GM19452 (cell line): Measurements from ENCODE around the gene GPC5.
"Not testable (repeated sequence)": the region's sequence is repeated elsewhere in the genome, so short reads cannot be mapped to it uniquely, and the experiment has no call there.

Experiments used
- ATAC-seq: cut with Tn5 transposase; IDR thresholded peaks from one replicate; pipeline ENCODE4 v1.9.1; 2021; ENCODE audit not compliant: unreplicated experiment

GPC5 gene

DNA sequence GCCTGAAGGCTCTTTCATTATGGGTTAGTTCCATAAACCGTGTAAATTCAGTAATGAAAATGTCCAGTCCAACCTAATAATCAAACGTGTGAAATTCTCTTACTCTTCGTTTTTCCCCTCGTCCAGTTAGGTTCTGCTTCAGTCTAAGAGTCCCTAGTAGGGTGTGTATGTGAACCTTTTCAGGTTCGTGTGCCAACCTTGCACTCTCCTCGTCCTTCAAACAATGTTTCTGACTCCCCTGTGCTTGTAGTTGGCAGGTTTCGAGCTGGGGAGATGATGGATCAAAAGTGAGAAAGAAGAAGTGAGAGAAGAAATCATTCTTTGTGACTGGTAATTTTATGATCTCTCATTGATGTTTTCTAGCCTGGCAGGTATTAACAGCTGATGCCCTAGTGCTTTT, 366.1 kb downstream of the GPC5 start:
- ATAC-seq = no peak

- no peak for ATAC-seq
Measured at GRCh38 chr13:91767651-91768050, 369.2 kb downstream of the GPC5 start.

- ATAC-seq = no peak
Measured at GRCh38 chr13:91768746-91769145, 370.3 kb downstream of the GPC5 start.

DNA sequence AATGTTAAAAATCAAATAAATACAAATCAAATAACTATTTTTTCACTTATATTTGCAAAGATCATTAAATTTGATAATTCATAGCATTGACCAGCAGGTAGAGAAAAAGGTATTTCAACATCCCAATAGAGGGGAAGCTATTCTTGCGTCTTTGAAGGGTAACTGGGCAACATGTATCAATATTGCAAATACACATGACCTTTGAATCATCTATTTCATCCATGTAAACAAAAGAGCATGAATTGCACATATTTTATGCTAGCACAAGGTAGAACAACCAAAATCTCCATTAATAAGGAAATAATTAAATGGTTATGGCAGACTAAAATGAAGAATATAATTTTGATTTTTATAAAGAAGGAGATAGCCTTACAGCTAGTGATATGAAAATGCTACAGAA, 372.8 kb downstream of the GPC5 start:
- ATAC-seq = no peak

GRCh38 chr13:91773591-91774227, 375.3 kb downstream of the GPC5 start:
- ATAC-seq = no peak

GRCh38 chr13:91774397-91774796, 376.0 kb downstream of the GPC5 start:
- no peak for ATAC-seq

- no peak for ATAC-seq
Measured at GRCh38 chr13:91776611-91777193, 378.3 kb downstream of the GPC5 start.

- ATAC-seq = no peak
Measured at GRCh38 chr13:91778123-91778522, 379.7 kb downstream of the GPC5 start.

- ATAC-seq = not testable (repeated sequence)
Measured at GRCh38 chr13:91781982-91782691, 383.7 kb downstream of the GPC5 start.

GRCh38 chr13:91785431-91786119, 387.2 kb downstream of the GPC5 start:
- ATAC-seq = peak; percentile 73

GRCh38 chr13:91792054-91792453, 393.6 kb downstream of the GPC5 start:
- no peak for ATAC-seq

- no peak for ATAC-seq
Measured at GRCh38 chr13:91797567-91797966, 399.1 kb downstream of the GPC5 start.

GRCh38 chr13:91798338-91798737, 399.9 kb downstream of the GPC5 start:
- not testable (repeated sequence) for ATAC-seq

DNA sequence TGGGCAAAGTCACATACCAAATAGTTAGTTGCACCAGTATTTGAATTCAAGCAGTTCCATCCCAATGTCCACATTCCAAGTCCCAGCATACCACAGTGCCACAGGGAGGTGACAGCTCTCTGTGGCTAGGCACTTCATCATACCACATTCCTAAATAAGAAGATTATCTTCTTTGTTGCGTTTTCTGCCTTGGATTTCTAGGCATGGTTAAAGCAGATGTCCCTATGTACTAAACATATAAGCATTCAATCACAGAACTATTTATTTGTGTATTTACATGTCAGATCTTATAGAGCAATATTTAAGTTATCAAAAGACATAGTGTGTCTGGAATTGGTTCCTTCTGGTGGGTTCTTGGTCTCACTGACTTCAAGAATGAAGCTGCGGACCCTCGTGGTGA, 403.4 kb downstream of the GPC5 start:
- ATAC-seq = not testable (repeated sequence)

GRCh38 chr13:91802957-91803356, 404.5 kb downstream of the GPC5 start:
- no peak for ATAC-seq

DNA sequence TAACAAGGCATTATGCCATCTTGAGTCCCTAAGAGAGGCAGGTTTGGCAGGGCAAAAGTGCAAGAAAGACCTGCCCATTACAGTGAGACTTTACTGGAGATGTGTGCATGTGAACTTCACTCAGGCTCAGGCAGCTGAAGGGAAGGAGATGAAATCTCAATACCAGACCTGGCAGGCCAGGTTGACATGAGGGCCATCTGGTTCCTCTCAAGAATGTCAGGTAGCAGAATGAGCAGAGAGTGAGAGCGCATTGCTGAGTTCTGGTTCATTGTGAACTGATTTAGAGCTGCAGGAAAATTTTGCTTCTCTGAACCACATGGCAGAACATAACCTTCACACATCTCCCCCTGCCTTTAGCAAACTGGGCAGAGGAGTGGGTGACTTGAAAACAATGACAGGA, 406.3 kb downstream of the GPC5 start:
- no peak for ATAC-seq

GRCh38 chr13:91805605-91806004, 407.2 kb downstream of the GPC5 start:
- ATAC-seq = no peak

DNA sequence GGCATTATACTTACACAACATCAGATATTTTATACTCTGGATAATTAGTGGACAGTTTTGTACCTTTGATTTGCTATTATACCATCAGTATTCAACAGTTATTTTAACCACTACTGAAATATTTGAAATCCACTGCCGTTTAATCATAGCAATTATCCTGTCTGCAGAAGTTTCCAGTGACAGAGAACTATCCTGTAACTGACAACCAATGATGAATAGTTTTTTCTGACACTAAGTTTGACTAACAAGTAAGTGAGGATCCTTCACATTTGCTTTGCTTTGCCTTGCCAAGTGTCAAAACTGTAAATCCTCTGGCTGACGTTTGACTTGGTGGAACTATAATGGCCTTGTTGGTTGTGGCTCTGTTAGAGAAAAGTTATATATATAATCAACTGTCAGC, 410.7 kb downstream of the GPC5 start:
- no peak for ATAC-seq

DNA sequence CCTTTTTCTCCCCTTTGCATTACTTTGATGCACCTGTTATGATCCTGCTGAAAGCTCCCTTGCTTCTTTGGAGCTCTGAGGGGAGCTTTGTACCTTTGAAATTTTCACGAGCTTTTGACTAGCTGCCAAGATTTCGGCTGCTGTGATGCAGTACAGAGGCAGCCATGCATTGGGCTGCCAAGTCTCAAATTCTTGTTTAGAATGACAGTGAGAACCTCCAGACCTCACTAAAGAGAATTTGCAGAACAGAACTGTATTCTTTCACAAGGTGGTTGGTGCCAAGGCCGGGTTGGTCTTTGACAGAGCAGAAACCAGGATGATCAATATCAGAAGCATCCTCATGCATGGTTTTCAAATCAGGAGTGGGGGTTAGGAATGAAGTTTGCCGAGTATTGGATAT, 414.8 kb downstream of the GPC5 start:
- no peak for ATAC-seq

DNA sequence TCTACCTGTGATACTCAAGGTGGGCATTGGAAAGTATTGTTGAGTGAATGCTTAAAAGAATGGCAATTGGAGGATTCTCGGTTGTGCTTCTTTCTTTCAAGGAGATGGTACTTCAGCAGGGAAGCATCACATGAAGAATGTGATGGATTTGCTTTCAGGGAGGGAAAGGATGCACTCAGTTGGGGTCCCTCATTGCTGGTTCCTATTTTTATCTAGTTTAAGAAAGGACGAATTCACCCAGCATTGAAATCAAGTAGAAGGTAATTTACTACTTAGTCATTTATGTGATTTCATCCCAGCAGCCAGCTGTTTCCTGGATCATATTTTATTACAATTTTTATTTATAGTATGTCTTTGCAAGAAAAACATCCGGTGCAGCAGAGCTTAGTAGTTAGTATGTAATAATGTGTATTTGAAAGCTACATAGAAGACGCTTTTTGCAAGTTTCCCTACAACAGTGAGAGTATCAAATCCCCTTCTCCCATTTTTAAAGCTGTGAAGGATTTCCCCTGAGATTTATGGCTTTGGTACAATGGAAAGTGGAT, 417.9 kb downstream of the GPC5 start:
- ATAC-seq = no peak

GRCh38 chr13:91817250-91817649, 418.8 kb downstream of the GPC5 start:
- ATAC-seq = no peak

DNA sequence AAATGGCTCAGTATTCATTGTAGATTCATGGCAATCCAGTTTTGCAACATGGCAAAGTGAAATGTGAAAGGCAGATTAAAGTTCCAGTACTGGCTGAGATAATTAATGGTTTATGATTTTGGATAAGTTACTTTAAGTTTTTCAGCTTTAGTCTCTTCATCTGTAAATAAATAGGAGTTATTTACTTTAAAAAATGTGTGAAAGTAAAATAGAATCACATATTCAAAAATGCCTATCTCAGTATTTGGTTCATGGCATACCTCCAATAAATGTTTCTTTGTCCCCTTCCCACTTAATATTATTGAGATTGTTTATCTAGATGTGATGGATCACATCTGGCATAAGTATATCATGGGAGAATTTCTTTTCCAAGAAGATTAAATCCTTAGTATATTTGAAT, 426.0 kb downstream of the GPC5 start:
- no peak for ATAC-seq
